ENCODE measurements around the gene MYRIP.
A peak's percentile ranks its signal among the peaks of the same experiment; 100 is the strongest.

Gene MYRIP

DNA sequence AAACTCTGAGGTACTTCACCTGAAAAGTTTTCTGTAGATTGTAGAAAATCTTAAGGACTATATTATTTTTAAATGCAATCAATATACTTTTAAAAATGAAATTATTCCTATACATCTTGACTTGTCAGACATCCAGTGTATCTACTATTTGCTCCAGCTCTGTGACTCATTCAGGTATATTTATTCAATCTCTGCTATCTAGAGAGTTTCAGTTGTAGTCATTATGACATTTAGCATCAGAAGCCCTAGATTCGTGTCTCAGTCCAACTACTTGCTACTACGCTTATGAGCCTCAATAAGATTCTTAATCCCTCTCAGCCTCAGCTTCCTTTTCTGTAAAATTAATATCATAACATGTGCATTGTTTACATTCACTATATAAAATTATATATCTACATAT lies 477.8 kb downstream of the MYRIP start:
- DNase-seq (ENCODE audit: low read depth in 2 of 2) = no peak

DNA sequence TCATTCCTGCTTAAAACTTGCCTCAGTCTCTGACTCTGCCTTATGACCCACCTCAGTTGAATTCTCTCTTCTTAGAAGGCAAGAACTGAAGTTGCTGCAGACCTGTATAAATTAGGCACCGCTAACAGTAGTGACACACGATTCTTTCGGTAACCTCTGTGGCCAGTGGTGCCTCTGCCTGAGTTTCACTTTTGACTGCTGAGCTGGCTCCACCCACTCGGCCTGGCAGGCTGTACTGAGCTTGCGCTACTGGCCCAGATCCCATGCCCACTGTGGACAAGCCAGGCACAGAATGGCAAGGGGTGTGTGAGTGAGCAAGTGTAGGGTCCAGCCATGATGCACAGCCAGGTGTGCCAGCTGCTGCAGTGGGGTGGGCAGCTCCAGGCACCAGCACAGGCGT lies 481.0 kb downstream of the MYRIP start:
- DNase-seq (ENCODE audit: low read depth in 2 of 2) = no peak

DNA sequence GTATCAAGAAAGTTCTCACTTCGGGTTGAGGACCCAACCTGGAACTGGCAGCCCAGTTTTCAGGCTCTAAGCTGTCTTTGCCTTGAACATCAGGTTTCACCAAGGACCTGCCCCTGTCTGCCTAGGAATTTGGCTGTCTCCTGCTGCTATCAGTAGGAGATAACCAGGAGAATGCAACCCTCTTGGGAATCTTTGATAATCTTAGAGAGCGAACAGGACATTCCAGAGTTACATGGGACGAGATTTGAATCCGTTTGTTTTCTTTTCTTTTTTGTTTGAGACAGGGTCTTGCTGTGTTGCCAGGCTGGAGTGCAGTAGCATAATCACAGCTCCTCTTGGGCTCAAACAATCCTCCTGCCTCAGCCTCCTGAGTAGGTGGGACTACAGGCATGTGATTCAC lies 482.1 kb downstream of the MYRIP start:
- DNase-seq (ENCODE audit: low read depth in 2 of 2) = no peak

DNA sequence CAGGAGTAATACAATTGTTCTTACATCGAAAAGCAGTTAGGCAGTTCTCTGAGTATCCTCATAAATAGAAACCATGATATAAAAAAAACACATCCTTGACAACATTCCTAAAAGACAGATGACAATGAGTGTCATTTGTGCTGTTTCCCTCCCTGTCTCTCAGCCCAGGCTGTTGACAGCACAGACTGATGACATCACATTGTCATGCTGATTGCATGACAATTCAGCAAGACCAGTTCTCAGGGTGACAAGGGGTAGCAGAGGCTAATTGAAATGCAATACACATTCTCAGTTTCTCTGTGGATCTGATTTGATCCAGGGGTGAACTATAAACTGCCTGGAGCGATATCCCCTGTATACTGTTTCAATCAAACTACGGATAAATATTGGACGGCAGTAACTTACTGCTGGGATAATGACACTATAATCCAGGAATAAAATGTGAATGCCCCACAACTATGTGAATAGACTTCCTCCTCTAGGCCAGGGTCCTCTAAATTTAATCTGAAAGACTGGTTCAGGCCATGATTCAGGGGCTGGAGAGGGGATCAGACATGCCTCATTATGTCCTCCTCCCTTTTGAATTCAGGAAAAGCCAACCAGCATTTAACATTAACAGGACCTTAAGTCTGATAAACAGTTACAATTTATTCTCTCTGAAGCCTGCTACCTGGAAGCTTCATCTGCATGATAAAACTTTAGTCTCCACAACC lies 483.4 kb downstream of the MYRIP start:
- DNase-seq (ENCODE audit: low read depth in 2 of 2) = no peak

DNA sequence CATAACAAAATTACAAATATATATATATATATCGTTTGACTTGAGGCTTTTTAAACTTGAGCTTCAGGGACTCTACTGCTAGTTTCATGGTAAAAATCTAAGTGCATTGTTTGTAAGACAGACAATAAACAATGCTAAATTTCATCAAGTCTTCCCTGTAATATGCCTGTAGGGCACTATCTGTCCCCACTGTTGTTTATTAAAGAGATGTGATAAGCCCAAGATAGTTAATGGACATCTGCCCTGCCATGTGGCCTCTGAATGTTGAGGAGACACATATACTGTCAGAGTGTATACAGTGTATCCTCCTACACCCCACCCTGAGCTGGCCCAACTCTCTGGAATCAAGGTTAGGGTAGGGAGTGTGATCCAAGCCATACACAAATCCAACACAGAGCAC lies 485.0 kb downstream of the MYRIP start:
- no peak for DNase-seq (ENCODE audit: low read depth in 2 of 2)

DNA sequence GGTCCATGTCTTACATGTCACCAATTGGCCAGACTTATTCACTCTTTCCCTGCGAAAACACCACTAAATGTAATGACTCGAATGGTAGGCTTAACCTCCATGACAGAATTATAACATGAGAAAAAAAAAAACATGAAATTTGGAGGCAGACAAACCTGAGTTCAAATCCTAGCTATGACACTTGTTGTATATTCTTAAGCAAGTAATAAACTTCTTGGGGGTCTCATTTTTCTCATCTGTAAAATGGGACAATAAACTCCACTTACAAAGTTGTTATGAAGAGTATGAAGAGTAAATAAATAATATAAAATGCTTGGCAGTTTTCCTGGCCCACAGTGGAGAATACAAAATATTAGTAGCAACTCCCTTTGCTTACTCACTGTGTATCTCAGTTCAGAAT lies 488.7 kb downstream of the MYRIP start:
- DNase-seq (ENCODE audit: low read depth in 2 of 2) = no peak

DNA sequence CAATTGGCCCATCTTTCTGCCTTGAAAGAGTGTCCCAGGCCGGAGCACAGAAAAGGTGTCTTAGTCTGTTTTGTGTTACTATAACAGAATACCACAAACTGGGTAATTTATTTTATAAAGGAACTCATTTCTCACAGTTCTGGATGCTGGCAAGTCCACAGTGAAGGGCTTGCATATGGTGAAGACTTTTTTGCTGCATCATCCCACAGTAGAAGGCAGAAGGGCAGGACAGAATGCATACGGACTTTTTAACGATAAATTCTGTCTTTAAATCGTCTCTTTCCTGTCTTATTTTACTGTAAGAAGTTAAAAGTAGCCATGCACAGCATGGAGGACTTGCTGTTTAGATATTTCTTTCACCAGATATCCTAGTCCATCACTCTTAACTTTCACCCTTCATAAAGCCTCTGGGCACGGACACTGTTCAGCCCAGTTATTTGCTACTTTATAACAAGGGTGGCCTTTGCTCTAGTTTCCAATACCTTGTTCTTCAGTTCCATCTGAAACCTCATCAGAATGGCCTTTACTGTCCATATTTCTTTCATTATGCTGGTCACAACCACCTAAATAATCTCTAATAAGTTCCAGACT lies 489.8 kb downstream of the MYRIP start:
- no peak for DNase-seq (ENCODE audit: low read depth in 2 of 2)

DNA sequence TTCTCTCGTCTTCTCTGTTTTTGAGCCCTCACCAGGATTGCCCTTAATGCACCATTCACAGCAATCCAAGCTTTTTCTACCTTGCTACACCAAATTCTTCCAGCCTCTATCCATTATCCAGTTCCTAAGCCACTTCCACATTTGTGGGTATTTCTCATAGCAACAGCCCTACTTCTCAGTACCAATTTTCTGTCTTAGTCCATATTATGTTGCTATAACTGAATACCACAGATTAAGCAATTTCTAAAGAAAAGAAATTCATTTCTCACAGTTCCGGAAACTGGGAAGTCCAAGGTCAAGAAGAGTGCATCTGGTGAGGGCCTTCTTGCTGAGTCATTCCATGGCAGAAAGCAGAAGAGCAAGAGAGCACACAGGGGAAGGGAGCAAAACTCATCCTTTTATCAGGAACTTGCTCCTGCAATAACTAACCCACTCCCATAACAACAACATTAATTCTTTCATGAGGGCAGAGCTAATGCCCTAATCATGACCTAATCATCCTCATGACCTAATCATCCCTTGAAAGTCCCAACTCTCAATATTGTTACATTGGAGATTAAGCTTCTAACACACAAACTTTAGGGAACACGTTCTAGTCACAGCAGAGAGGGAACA lies 490.4 kb downstream of the MYRIP start:
- DNase-seq (ENCODE audit: low read depth in 2 of 2) = no peak

DNA sequence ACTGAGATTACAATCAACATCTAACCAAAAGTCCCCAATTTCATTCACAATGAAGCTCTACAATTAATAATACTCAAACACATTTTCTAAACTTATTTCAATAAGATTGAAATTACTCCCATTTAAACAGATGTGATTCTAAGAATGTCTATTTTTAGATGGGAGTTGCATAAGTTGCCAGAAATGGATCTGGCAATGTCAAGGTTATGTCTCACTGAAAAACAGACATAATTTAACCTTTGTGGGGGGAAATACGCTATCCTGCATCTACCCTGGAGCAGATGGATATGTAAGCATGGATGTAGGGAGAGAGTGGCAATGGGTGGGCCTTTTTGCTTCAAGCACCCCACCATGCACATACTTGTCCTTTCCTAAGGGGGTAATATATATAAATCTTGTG lies 493.4 kb downstream of the MYRIP start:
- DNase-seq (ENCODE audit: low read depth in 2 of 2) = no peak

DNA sequence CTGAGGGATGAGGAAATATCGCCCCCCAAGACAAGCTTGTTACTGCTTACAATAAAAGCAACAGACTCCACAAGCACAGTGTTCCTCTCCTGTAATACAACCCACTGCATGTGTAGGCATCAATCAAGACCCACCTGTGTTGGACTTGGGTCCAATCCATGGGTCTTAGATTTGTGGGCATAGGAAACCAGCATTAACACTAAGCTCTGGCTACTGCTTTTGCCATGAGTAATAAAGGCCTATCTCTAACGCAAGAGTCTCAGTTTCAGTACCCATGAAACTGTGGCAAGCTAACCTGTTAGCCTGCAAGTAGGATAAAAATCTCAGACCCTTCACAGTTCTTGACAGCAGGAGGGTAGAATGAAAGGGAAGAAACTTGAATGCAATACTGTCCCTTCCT lies 494.9 kb downstream of the MYRIP start:
- DNase-seq (ENCODE audit: low read depth in 2 of 2) = no peak

DNA sequence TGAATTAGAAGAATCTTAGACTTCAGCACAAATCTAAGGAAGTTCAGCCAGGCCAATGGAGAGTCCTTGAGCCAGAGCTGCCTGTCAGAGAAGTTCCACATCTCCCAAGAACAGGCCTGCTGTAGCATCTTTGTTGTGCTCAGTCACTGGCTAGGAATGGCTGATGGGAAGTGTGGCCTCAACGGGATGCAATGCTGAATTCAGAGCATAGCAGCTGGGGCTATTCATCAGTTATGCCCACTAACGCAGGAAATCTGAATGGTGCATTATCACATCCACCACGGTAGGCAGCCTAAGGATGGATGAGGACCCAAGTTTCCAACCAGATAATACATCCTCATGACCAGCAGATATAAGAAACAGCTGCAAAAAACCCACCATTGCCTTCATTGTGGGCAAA lies 496.9 kb downstream of the MYRIP start:
- no peak for DNase-seq (ENCODE audit: low read depth in 2 of 2)

DNA sequence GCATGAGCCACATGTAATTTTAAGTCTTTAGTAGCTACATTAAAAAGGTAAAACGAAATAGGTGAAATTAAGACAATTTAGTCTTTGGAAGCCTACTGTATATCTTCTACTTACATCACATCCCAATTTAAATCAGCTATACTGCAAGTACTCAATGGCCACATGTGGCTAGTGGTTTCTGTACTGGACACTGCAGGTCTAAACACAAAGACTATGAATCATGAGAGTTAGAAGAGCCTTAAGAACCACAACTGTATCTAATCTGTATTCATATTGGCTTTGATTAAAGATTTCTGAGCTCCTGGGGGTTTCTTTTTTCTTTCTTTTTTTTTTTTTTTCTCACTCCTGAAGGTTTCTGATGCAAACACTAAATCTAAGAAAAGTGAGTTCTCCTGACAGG lies 497.8 kb downstream of the MYRIP start:
- no peak for DNase-seq (ENCODE audit: low read depth in 2 of 2)

DNA sequence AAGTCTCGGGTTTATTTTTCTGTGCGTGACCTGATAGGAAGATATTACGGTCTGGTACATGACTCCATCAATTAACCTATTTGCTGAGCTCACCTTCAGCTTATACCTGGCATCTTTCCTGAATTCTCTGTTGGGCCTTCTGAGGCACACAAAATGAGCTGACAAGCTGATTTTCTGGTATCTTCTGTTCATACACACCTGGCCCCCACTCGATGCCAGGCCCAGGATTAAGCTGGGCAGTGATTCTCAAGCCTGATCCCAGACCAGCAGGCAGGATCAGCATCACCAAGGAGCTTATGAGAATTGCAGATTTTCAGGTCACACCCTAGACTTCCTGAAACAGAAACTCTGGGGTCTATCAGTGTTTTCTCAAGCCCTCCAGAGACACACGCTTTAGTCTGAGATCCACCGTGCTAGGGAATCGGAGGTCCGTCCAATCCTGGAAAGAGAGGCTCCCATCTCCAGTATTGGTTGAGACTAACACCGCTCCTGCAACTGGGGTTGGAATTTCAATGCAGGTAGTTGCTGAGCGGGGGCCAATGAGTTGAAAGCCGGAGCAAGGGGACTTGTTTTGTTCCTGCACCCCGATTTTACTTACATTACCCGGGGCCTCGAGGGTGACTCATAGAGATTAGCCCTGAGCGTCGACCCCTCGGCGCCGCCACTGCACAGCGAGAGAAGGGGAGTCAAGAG lies 499.5 kb downstream of the MYRIP start:
- no peak for DNase-seq (ENCODE audit: low read depth in 2 of 2)

DNA sequence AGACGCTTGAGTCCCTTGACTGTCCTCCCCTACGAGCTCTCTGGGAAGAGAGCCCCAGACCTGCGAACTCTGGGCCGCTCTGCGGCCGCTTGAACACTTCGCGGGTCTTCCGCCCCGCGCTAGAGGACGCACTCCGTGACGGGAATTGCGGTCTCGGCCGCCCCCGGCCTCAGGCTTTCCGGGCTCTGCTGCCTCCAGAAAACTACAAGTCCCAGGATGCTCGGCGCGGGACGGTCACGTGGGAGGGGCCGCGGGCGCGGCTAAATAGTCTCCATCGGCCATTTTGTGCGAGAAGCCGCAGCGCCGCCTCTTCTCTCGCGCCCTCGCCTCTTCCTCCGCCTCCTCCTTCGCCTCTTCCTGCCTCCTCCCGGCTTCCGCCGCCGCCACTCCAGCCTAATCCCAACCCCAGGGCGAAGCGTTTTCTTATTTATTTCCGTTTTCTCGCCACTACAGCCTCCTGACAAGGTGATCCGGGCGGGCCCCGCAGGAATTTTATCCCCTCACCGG lies 500.1 kb downstream of the MYRIP start, which contains the start of gene EIF1B:
EIF1B (plus strand) TSS at position 290 of the 507 bp plus-strand sequence. CDS start 235 bp downstream, outside the sequence.
- peak; percentile 97 to 98 for DNase-seq (ENCODE audit: low read depth in 2 of 2)
